Hepatocyte (in vitro differentiated cells): ENCODE measurements around the gene ADIPOR2.

Experiments used
- EZH2 ChIP-seq: fragments of 200-600 bp; sonication (generic); IDR thresholded peaks from 2 replicates; pipeline ENCODE4 v1.6.1; 2016; ENCODE audit warnings: antibody characterized with exemption, mild to moderate bottlenecking, borderline replicate concordance
- EZH2phosphoT487 ChIP-seq: fragments of 200-600 bp; sonication (generic); IDR thresholded peaks from one replicate; pipeline ENCODE4 v1.6.1; 2018; ENCODE audit warnings: antibody characterized with exemption, mild to moderate bottlenecking, low read depth, moderate library complexity; ENCODE audit not compliant: unreplicated experiment, severe bottlenecking
- TF ChIP-seq, protein P1 (sequence below): fragments of 200-600 bp; sonication (generic); IDR thresholded peaks from 2 replicates; pipeline ENCODE4 v1.5.1; 2016; ENCODE audit warnings: antibody characterized with exemption, mild to moderate bottlenecking; ENCODE audit not compliant: poor library complexity

DNA sequence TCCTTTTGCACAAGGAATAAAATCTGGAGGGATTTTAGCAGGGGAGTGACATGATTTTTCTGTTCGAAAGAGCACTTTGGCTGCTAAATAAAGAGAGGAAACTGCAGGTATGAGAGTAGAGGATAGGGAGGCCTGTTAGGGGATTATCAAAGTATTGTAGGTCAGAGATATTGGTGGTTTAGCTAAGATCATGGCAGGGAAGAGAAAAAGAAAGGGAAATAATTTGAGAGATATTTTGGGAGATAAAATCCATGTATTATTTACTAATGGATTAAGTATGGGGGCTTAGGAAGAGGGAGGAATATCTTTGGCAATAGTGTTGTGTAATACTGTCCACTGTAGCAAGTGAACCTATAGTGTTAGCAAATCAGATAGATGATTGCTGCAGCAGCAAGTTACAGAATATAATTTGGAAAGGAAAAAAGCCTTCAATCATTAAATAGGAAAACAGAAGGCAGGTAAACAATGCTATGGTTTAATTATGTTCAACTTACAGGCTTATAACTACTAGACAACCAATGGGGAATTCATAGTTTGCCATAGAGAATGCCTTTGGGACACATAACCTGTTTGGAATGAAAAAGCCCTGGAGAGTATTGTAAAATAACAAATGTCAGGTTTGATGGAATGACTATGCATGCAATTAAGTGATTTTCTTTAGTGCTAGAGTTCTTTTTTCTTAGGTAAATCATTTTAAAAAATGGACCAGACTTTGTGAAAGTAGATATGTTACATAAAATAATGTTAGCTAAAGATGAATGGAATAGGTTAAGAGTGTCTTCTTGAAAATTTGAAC lies 50.5 kb downstream of the ADIPOR2 start:
- TF ChIP-seq, protein P1, sequence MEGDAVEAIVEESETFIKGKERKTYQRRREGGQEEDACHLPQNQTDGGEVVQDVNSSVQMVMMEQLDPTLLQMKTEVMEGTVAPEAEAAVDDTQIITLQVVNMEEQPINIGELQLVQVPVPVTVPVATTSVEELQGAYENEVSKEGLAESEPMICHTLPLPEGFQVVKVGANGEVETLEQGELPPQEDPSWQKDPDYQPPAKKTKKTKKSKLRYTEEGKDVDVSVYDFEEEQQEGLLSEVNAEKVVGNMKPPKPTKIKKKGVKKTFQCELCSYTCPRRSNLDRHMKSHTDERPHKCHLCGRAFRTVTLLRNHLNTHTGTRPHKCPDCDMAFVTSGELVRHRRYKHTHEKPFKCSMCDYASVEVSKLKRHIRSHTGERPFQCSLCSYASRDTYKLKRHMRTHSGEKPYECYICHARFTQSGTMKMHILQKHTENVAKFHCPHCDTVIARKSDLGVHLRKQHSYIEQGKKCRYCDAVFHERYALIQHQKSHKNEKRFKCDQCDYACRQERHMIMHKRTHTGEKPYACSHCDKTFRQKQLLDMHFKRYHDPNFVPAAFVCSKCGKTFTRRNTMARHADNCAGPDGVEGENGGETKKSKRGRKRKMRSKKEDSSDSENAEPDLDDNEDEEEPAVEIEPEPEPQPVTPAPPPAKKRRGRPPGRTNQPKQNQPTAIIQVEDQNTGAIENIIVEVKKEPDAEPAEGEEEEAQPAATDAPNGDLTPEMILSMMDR: no peak
- no peak for TF ChIP-seq EZH2
- TF ChIP-seq EZH2phosphoT487: no peak
